Hepatocyte (in vitro differentiated cells): Measurements from ENCODE around the gene INTS3.

Experiments used
- CTCF ChIP-seq: fragments of 200-600 bp; sonication (generic); IDR thresholded peaks from 2 replicates; pipeline ENCODE4 v1.5.1; 2016; ENCODE audit warnings: antibody characterized with exemption, mild to moderate bottlenecking; ENCODE audit not compliant: poor library complexity
- EZH2 ChIP-seq: fragments of 200-600 bp; sonication (generic); IDR thresholded peaks from 2 replicates; pipeline ENCODE4 v1.6.1; 2016; ENCODE audit warnings: antibody characterized with exemption, mild to moderate bottlenecking, borderline replicate concordance
- EZH2phosphoT487 ChIP-seq: fragments of 200-600 bp; sonication (generic); IDR thresholded peaks from one replicate; pipeline ENCODE4 v1.6.1; 2018; ENCODE audit warnings: antibody characterized with exemption, mild to moderate bottlenecking, low read depth, moderate library complexity; ENCODE audit not compliant: unreplicated experiment, severe bottlenecking

DNA sequence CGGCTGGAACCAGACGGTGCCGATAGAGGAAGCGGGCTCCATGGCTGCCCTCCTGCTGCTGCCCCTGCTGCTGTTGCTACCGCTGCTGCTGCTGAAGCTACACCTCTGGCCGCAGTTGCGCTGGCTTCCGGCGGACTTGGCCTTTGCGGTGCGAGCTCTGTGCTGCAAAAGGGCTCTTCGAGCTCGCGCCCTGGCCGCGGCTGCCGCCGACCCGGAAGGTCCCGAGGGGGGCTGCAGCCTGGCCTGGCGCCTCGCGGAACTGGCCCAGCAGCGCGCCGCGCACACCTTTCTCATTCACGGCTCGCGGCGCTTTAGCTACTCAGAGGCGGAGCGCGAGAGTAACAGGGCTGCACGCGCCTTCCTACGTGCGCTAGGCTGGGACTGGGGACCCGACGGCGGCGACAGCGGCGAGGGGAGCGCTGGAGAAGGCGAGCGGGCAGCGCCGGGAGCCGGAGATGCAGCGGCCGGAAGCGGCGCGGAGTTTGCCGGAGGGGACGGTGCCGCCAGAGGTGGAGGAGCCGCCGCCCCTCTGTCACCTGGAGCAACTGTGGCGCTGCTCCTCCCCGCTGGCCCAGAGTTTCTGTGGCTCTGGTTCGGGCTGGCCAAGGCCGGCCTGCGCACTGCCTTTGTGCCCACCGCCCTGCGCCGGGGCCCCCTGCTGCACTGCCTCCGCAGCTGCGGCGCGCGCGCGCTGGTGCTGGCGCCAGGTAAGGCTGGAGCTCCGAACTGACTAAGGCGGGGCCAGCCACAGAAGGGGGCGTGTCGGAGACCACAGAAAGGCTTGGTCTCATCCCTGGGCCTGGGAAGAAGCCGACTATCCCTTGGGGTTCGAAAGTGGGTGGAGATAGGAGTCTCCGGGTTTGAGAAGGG lies 47.8 kb downstream of the INTS3 start:
- TF ChIP-seq EZH2 (no peak), CTCF (no peak), EZH2phosphoT487 (no peak)
